Activated naive CD8-positive, alpha-beta T cell treated with anti-CD3 and anti-CD28 coated beads, Interleukin-2, amount 50 U/mL, for 16 hours (primary cell): ENCODE data around the gene GRIK4.
"Not testable (repeated sequence)": the region's sequence is repeated elsewhere in the genome, so short reads cannot be mapped to it uniquely, and the experiment has no call there.

Experiments
- DNase-seq: peaks from one replicate; pipeline ENCODE4 v3.0.0-alpha.2; 2020; ENCODE audit warnings: low read depth, low spot score

GRIK4 gene

DNA sequence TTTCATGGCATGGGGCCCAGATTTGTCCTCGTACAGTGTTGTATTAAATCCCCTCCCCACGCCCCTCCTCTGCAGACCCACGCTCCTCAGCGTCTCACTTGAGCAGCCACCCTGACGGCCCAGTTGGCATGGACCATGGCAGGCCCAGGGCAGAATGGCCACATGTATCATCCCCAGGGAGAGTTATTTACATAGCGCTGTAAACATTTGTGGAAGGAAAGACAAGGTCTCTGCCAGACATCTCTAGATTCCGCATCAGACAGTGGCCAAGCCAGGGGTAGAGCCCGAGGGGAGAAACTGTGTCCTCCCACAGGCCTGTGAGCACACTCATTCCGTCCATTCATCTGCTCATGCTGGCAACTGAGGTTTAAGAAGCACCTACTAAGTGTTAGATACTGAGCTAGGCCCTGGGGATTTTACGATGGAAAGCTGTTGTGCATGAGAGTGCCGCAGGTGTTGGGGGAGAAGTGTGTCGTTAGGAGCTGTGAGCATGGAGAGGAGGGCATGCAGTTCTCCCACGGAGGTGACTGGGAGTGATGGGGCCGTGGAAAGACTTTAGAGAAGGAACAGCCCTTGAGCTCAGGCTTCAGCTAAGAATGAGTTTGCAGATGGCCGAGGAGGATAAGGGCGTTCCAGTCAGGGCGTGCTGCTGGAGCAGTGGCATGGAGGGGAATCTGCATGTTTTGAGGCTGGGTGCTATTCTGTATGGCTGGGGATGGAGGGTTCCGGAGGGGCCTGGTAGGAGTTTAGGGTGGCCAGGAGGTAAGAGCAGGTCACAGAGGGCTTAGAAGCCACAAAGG lies 94.9 kb downstream of the GRIK4 start:
- no peak for DNase-seq

DNA sequence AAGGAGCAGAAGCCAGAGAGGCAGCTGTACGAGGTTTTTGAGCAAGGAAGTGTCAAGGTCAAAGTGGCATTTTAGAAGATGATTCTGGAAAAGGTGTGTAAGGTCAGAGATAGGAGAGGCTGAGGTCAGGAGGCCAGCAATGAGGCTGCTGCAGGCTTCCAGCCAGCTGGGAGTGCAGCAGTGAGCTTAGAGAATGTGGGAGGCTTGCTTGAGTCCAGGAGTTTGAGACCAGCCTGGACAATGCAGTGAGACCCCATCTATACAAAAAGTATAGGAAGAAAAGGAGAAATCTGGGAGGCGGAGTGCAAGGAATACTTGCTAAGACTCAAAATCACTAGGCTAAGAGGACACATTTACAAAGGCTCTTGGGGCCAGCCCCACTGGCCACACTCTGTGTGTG lies 96.5 kb downstream of the GRIK4 start:
- DNase-seq, result no peak

DNA sequence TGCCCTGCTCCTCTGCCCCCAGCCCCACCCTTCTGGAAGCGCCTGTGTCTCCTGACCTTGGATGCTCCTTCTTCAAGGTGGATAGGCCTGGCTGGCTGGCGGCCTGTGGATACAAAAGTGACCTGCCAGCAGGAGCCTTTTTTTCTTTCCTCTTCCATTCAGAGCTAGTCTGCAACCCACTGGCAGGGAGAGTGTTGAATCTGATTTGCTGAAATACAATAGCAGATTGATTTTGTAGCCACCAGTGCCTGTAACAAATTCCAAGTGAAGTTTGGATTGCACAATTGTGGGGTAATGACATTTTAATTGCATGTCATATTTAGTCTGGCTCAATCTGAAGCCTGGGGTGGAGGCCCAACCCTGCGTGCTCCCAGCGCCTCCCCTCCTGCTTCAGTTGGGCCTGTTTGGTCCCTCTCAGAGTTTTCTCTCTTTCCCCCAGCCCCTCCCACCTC lies 97.2 kb downstream of the GRIK4 start:
- no peak for DNase-seq

DNA sequence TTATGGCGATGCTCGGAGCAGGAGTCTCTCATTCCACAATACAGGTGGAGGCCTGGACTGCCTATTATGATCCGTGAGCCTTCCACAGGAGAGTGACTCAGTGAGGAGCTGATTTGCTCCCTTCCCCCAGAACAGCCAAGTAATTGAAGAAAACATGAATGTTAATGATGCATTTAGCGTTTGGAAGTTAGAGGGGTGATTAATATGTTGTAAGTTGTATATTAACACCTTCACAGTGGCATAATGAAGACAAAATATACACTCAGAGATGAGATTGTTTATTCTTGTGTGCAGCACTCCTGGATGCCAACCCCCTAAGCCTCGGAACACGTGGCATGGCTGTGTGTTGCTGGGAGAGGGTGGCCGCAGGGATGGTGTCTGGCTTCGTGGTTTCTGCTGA lies 98.6 kb downstream of the GRIK4 start:
- no peak for DNase-seq

DNA sequence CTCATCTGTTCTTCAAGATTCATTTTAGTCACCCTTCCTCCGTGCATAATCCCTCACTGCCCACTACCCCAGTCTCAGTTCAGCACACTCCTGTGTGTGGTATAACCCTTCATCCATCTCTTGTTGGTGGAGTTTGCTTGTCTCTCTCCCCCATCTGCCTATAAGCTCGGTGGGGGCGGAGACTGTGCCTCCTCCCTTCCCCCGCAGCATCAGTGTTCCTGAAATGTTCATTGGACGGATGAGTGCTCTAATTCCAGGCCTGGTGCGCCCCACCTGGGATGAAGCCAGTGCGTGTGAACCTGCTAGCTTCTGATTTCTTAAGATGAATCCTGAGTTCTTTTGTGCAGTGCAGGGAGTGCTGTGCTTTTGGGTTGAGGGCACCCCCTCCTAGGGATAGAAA lies 100.0 kb downstream of the GRIK4 start:
- DNase-seq, result no peak

DNA sequence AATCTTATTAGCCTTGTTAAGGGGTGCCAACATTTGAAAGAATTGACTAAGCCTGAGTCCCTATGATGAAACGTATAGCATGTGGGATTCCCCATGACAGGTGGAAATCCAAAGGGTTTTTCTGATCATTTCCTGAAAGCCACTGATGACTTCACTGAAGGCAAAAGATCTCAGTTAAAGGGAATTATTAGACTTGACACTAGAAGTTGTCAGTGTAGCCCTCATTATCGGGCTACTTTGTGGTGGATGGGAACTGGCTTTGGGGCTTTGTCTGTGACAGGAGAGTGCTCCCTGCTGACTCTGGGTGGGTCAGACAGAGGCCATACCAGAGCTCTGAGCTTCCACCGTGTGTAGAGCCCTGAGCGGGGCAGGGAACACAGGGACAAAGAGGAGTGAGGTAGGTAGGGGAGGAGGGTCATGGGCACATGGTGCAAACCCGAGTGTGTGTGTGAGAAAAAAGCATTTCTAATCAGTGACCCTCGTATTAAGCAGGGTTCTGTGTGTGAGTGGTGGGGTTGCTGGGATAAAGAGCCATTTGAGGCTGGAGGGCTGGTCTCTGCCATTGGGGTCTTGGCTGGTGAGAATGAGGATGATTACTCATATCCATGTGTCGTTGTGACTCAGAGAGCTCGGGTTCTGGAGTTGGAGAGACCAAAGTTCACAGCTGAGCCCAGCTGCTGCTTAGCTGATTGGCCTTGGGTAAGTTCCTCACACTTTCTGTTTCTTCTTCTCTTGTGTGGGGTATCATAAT lies 101.1 kb downstream of the GRIK4 start:
- DNase-seq, result no peak

DNA sequence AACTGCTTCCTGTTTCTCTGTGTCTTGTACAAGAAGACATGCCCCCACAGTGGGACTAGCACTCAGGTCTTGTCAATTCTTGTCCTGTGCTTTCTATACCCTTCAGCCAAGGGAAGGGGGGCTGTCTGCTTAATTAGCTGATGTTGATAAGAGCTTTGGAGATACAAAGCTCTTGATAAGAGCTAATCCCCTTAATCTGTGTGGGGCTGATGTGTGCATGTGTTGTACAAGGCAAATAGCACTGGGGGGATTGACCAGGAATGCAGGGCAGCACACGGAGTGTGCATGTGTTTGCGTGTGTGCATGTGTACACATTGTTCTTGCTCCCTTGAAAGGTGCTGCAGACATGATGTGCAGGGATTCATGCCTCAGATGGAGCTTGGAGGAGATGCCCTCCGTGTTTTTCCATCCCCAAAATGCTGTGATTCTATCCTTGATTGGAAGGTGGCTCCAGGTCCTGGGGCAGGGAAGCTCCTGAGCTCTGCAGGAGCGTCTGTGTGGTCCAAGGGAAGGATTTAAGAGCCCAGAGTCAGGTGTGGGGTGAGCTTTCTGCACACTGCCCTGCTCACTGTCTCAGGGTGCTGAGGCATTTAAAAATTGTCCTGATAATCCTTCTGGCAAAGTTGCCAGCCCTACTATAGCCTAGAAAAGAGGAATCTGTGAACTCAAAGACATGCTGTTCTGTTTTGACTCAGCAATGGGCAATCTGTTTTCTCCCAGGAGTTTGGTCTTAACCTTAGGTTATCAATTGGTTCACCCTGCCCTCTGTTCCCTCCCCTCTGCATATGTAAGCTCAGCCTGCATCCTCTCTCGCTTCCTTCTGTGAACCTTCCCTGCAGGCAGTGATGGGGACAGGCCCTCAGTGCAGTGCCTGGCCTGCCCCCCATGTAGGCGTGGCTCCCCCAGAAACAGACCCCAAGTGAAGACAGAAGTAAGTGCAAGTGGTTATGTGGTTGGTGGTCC lies 102.0 kb downstream of the GRIK4 start:
- no peak for DNase-seq

DNA sequence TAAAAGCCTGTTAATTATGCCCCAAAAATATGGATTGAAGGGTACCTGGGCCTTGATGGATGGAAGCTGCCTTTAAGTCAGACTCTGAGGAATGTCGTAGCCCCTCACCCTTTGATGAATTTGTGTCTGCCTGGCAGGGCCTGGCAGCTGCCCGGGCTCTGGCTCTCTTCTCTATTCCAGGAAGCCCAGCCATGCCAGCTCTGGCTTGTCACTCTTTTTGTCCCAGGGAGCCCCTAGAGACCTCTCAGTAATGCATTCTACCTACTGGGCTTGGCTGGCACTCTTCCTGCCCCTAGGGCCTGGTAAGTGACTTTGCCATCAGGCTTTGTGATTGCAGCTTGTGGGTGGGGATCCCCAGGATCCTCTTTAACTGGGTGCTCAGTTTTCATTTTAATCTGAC lies 103.8 kb downstream of the GRIK4 start:
- no peak for DNase-seq

DNA sequence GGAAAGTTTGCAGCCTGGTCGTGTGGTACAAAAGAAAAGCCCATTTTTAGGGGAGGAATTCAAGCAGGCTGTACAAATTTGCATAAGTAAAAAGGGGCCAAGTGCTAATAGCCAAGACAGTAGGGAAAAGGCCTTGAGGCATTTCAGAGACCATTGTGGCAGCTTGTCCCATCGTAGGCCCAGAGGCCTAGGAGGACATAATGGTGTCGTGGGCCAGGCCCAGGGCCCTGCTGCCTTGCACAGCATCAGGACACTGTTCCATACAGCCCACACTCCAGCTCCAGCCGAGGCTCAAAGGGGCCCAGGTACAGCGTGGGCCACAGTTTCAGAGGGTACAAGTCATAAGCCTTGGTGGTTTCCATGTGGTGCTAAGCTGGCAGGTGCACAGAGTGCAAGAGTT lies 106.9 kb downstream of the GRIK4 start:
- no peak for DNase-seq

DNA sequence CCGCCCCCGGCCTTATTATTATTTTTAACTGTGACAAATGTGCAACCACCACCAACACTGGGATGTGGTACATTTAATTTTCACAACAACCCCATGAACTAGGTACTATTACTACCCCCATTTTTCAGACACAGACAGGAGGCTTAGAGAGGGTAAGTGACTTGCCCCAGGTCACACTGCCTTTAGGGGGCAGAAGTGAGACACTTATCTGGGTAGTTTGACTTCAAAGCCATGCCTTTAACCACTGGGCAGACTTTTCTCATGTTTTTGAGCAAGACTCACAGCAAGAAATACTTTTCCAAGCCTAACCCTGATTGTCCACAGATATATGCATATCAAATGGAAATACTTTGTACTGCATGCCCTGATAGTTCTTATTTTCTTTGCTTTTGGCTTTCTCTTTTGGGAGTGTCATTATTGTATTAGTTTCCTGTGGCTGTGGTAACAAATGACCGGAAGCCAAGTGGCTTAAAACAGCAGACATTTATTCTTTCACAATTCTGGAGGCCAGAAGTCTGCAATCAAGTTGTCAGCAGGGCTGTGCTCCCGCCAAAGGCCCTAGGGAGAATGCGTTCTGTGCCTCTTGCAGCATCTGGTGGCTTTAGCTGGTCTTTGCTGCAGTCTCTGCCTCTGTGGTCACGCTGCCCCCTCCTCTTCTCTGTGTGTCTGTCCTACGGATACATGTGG lies 110.8 kb downstream of the GRIK4 start:
- DNase-seq, result no peak

DNA sequence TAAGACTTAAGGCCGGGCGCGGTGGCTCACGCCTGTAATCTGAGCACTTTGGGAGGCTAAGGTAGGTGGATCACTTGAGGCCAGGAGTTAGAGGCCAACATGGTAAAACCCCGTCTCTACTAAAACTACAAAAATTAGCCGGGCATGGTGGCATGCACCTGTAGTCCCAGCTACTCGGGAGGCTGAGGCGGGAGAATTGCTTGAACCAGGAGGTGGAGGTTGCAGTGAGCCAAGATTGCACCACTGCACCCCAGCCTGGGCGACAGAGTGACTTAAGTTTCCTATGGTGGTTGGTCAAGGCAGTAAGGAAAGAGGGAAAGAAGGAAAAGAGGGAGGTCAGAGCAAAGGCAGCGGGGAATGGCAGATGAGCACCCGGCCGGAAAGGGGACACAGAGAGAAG lies 113.4 kb downstream of the GRIK4 start:
- not testable (repeated sequence) for DNase-seq

DNA sequence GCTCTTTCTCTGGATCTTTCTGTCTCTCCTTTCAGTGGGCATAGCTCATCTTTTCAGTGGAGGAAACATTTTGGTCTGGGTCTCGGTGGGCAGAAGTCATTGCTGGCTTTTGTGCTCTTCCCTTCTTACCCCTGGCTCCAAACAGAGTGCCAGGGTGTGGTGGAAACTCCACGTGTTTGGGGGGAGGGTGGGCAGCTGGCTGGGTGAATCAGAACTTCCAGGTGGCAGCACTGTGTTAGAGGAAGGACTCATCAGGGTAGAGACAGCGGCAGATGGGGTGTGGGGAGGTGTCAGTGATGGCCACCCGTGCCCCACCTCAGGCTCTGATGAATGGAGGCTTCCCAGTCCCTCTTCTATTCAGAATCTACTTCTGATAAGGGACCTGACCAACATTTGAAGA lies 114.0 kb downstream of the GRIK4 start:
- DNase-seq, result no peak

DNA sequence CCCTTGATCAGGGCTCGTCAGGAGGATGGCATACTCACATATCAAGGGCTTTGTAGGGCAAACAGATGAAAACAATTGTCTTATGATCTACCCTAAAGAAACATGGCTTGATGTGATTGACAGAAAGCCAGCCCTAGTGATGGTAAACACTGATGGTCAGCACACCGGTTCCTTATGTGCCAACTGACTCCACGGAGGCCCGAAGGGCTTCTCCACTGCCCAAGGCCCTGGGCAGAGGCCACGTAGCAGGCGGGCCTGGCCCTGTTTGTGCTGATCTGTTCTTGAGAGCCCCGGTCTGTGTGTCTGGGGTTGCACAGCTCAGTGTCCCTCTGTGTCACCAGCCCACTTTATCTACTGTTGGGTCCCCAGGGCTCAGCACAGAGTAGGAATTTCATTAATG lies 115.2 kb downstream of the GRIK4 start:
- no peak for DNase-seq

DNA sequence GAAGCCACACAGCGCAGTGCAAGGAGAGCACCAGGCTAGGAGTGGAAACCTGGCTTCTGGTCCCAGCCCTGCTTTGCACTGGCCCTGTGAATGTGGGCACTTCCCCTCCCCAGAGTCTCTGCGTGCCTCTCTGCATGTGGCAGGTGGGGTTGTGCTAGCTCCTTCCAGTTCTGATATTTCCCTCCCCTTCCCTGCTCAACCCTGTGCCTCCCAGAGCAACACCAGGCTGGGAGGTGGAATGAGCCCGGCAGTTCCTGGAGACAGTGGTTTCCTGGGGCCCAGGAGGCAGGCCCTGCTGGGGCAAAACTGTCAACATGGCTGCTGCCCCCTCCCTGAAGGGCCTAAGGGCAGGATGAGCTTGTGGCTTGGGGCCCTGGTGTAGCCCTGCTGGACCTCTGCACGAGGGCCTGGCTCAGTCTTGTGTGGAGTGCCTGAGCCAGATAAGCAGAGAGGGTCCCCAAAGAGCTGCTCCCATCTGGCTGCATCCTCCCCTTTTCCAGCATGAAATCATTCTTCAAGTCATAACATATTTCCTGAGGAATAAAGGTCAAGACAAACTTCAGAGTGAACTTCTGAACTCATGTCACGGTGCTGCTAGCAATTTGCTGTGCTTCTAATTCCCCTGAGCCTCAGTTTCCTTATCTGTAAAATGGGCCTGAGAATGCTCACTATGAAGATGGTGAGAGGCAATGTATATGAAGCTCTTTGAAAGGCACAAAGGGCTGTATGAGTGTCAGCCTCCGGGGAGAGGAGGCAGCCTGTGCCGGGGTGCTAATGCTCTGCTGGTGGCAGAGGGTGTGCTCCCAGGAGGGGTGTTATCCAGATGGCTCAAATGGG lies 116.0 kb downstream of the GRIK4 start:
- no peak for DNase-seq

DNA sequence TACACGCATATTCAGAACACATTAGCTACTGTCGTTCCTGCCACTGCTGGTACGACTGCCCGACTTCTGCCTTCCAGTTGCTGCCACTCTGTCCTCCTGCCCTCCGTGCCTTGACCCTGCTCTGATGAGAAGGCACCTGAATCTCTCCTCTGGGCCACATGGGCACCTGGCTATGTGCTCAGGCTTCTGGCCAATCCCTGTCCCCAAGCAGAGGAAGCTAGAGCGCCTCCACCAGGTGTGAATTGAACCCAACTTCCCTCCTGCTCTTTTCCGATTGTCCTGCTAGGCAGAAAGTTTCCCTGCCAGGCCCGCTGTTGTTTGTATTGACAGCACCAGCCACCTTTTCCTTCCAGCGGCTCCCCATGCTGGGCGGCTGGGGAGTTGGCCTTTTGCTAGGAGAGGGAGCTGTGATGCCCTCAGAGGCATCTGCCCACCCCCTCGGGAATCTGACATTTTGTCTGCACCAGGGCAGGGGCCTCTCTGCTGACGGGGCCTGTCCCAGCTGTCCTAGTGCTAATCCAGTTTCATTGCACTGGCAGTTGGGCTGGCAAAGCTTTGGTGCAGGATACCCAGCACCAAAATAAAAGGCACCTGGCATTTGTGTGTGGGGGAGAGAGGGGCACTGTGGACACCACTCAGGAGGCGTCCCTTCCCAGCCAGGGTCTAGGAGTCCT lies 118.0 kb downstream of the GRIK4 start:
- DNase-seq, result no peak

DNA sequence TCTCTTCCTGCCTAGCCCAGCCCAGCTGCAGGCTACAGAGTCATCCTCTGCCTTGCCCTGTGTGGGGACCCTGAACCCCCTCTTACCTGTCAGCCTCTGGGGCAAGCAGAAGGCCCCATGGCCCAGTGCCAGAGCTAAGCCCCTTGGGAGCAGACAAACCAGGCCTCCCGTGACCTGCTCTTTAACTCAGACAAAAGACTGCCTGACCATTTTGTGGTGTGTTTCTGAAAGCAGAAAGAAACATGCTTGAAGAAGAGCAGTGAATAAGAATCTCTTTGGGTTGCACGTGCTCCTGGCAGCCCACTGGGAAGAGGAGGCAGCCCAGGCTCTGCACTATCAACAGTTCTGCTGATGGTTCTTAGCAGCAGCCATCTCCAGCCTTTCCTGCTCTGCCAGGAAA lies 118.6 kb downstream of the GRIK4 start:
- DNase-seq, result no peak

DNA sequence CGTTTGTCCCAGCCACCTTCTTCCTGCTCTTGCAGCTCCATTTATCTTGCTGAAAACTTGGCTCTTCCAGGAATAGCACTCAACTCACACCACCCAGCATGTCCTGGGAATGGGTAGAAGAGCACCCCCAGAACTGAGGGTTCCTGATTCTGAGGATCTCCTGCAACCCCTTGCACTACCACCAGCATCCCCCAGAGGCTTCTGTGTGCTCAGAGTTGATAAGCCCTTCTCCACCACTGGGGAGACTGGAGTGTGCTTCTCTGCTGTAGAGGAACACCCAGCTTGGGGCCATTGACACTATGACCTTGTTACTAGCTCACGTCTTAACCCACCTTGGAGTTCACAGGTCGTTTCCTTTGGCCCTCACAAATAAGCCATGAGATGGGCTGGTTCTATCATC lies 121.0 kb downstream of the GRIK4 start:
- no peak for DNase-seq

DNA sequence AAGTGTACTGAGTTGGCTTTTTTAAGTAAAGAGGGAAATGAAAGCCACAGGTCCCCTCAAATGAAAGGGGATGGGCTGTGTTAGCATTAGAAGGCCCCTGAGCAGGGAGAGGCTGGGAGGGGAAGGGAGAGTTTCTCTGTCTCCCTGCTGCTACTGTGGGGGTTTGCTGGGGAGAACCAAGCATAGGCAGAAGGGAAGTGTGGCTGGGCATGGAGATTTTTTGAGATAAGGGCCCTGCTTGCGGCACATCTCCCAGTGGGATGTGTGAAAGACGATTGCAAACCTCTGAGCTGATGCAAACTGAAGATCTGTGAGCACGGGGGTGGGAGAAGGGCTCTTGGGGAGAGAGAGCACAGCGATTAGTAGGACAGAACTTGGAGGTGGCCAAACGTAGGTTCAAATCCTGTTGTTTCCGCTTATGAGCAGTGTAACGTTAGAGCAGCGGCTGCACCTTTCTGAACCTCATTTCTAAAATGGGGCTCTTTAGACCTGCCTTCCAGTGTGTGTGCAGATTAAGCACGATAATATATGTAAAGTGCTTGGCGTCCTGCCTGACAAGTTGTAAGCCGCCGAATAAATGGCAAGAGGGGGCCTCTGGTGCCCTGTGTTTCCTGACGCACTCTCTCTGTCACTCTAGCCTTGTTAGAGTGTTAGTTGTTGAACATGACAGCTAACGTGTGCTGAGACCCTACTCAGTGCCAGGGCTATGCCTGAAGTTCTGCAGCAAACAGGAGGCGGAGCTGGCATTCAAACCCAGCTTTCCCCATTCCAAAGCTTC lies 122.3 kb downstream of the GRIK4 start:
- DNase-seq, result no peak

DNA sequence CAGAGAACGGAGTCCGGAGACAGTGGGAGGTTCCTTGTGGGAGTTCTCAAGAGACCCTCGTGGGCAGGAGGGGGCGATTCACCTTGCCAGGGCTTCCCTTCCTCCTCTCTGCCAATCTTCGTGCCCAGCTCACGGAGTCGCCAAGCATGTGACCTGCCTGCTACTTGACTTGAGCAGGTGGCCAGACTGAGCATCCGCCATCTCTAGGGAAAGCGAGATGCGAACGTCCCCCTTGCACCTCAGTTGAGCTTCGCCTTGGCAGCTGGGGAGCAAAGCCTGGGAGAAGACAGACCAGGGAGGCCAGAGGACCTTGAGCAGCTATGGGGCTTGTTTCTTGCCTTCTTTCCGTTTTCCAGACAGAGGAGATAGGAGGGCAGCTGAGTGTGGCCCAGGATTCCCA lies 123.2 kb downstream of the GRIK4 start:
- no peak for DNase-seq
